Gastroesophageal sphincter (tissue), 4 donors: ENCODE results near the gene PDXP. TPM values are rescaled to one million over a fixed set of nuclear protein-coding genes. Genes with fewer than 3 reads are reported as not detected.

ENCODE experiments used
- ATAC-seq: fragments of 150-250 bp; one replicate; pipeline ENCODE4 v1.9.1; 2016; ENCODE audit warnings: mild to moderate bottlenecking, moderate library complexity
- H3K27ac ChIP-seq, 4 donors: fragments of 200-600 bp; sonication (generic) in 3 of 4; 1 replicate in 3 of 4; 2 replicates in 1 of 4; pipeline ENCODE4 v1.5.1; 2016 to 2019
- H3K27me3 ChIP-seq: fragments of 200-600 bp; sonication (generic); one replicate; pipeline ENCODE4 v1.5.1; 2019
- H3K36me3 ChIP-seq, 2 donors: fragments of 200-600 bp; sonication (generic); one replicate each; pipeline ENCODE4 v1.5.1; 2019; ENCODE audit warnings: control low read depth in 1 of 2
- H3K4me1 ChIP-seq, 3 donors: fragments of 200-600 bp; sonication (generic); 1 replicate in 2 of 3; 2 replicates in 1 of 3; pipeline ENCODE4 v1.5.1; 2016 to 2019; ENCODE audit warnings: control low read depth in 2 of 3
- H3K4me3 ChIP-seq, 2 donors: fragments of 200-600 bp; sonication (generic); one replicate each; pipeline ENCODE4 v1.5.1; 2019; ENCODE audit warnings: mild to moderate bottlenecking in 1 of 2, moderate library complexity in 1 of 2
- H3K9me3 ChIP-seq, 3 donors: fragments of 200-600 bp; sonication (generic); one replicate each; pipeline ENCODE4 v1.5.1; 2017 to 2019; ENCODE audit warnings: control low read depth in 2 of 3
- CTCF ChIP-seq, 4 experiments: fragments of 200-600 bp in 2 of 4; fragments of 450-650 bp in 2 of 4; sonication (generic) in 1 of 4; IDR thresholded peaks; one replicate each; pipeline ENCODE4 v1.5.1; 2017 to 2019; ENCODE audit warnings: antibody characterized with exemption in 4 of 4, mild to moderate bottlenecking in 2 of 4, moderate library complexity in 2 of 4
- EP300 ChIP-seq: sonication (generic); formaldehyde crosslinking; IDR thresholded peaks from one replicate; pipeline ENCODE4 v1.6.1; 2017; ENCODE audit warnings: antibody characterized with exemption, mild to moderate bottlenecking
- POLR2A ChIP-seq, 2 donors: fragments of 450-650 bp; IDR thresholded peaks; one replicate each; pipeline ENCODE4 v1.6.1; 2017; ENCODE audit warnings: antibody characterized with exemption in 2 of 2, mild to moderate bottlenecking in 2 of 2, moderate library complexity in 1 of 2
- POLR2AphosphoS5 ChIP-seq: sonication (generic); formaldehyde crosslinking; IDR thresholded peaks from one replicate; pipeline ENCODE4 v1.6.1; 2017; ENCODE audit warnings: antibody characterized with exemption
- WGBS, 2 donors: methylation state at CpG; one replicate each; pipeline ENCODE4 v1.1.5; 2018; ENCODE audit warnings: low coverage in 1 of 2; 5-methylcytosine and 5-hydroxymethylcytosine counted together
- total RNA-seq, 4 donors: library from RNA; depleted of rRNA; stranded (reverse); fragments of >200 nt; gene quantifications; one replicate each; pipeline ENCODE4 v1.1.0, GENCODE V29; 2016

The PDXP gene
- total RNA-seq, 4 donors from 2014 or later = 9.2 to 19.3 (median 17.2) TPM

GRCh38 chr22:37663521-37664140, 5.1 kb downstream of the PDXP start:
- Histone ChIP-seq H3K9me3 (no peaks in the 10 kb centered on the region), H3K27me3 (no peaks in the 10 kb centered on the region), H3K4me3 (no peak overlapping the region), H3K27ac (peak overlapping the region in 3 of 4 donors; percentile 41 to 85 (median 42)), H3K4me1 (peaks cover 0 to 55% (median 22%) of the 10 kb centered on the region in 3 donors), H3K36me3 (peaks cover 0 to 22% of the 10 kb centered on the region in 2 donors)
- ATAC-seq = no peak
- TF ChIP-seq POLR2A (IDR thresholded peaks at IDR 0.05) = no peak
- TF ChIP-seq POLR2AphosphoS5 = peak; percentile 4
- WGBS, 2 donors = 51 to 64% methylated on average over 9 to 13 of the region's 16 CpGs

GRCh38 chr22:37664249-37665101, 6.0 kb downstream of the PDXP start:
- Histone ChIP-seq H3K4me3 (no peak overlapping the region), H3K27ac (peak overlapping the region in 2 of 4 donors; percentile 3 to 46), H3K36me3 (peaks cover 0 to 22% of the 10 kb centered on the region in 2 donors), H3K4me1 (peaks cover 0 to 57% (median 19%) of the 10 kb centered on the region in 3 donors), H3K27me3 (no peaks in the 10 kb centered on the region), H3K9me3 (no peaks in the 10 kb centered on the region)
- no peak for TF ChIP-seq EP300
- ATAC-seq = no peak
- WGBS, 2 donors = 72 to 75% methylated on average over 4 to 10 of the region's 16 CpGs

GRCh38 chr22:37665487-37665886, 7.0 kb downstream of the PDXP start:
- peaks cover 0 to 22% of the 10 kb centered on the region in 2 donors for H3K36me3 ChIP-seq
- TF ChIP-seq POLR2A (IDR thresholded peaks at IDR 0.05) = no peak
- no peak for TF ChIP-seq POLR2AphosphoS5
- no peak for TF ChIP-seq EP300
- no peak for TF ChIP-seq CTCF (IDR thresholded peaks at IDR 0.05)
- peaks cover 0 to 52% (median 15%) of the 10 kb centered on the region in 3 donors for H3K4me1 ChIP-seq
- no peak for ATAC-seq
- 80% methylated on average over 9 of the region's 24 CpGs; no CpG with 5 or more reads in 1 of the 2 donors for WGBS, 2 donors
- no peak overlapping the region for H3K4me3 ChIP-seq
- H3K9me3 ChIP-seq = no peaks in the 10 kb centered on the region
- H3K27ac ChIP-seq = peak overlapping the region in 2 of 4 donors; percentile 3 to 46
- no peaks in the 10 kb centered on the region for H3K27me3 ChIP-seq

- peak; percentile 17 for ATAC-seq
- WGBS, 2 donors = 38 to 51% methylated on average over 2 to 5 of the region's 6 CpGs
- Histone ChIP-seq H3K27ac (peak overlapping the region in 3 of 4 donors; percentile 36 to 51 (median 43)), H3K4me1 (peaks cover 3 to 48% (median 10%) of the 10 kb centered on the region in 3 donors), H3K4me3 (no peak overlapping the region), H3K36me3 (peaks cover 0 to 22% of the 10 kb centered on the region in 2 donors), H3K9me3 (no peaks in the 10 kb centered on the region), H3K27me3 (no peaks in the 10 kb centered on the region)
- TF ChIP-seq POLR2AphosphoS5 (peak; percentile 69), EP300 (no peak), POLR2A (IDR thresholded peaks at IDR 0.05) (no peak)
These were observed 11.1 kb downstream of the PDXP start for GRCh38 chr22:37669586-37669985.

- no peak for TF ChIP-seq POLR2A (IDR thresholded peaks at IDR 0.05)
- no peak for TF ChIP-seq CTCF (IDR thresholded peaks at IDR 0.05)
- no peak for TF ChIP-seq EP300
- no peak for TF ChIP-seq POLR2AphosphoS5
- Histone ChIP-seq H3K27me3 (no peaks in the 10 kb centered on the region), H3K9me3 (no peaks in the 10 kb centered on the region), H3K4me1 (peaks cover 3 to 76% (median 16%) of the 10 kb centered on the region in 3 donors), H3K36me3 (no peaks in the 10 kb centered on the region), H3K4me3 (no peak overlapping the region), H3K27ac (peak overlapping the region in 3 of 4 donors; percentile 71 to 94 (median 93))
- ATAC-seq = no peak
- WGBS, 2 donors = 80% methylated on average over 3 of the region's 15 CpGs
These were observed 13.8 kb downstream of the PDXP start for GRCh38 chr22:37672206-37672919.

- Histone ChIP-seq H3K4me1 (peaks cover 3 to 78% (median 22%) of the 10 kb centered on the region in 3 donors), H3K27ac (peak overlapping the region in 3 of 4 donors; percentile 71 to 94 (median 93)), H3K4me3 (no peak overlapping the region), H3K27me3 (no peaks in the 10 kb centered on the region), H3K9me3 (no peaks in the 10 kb centered on the region), H3K36me3 (peaks cover 0 to 3% of the 10 kb centered on the region in 2 donors)
- WGBS, 2 donors = 80 to 100% methylated on average over 1 to 2 of the region's 11 CpGs
- ATAC-seq = no peak
- TF ChIP-seq EP300 = no peak
- TF ChIP-seq POLR2A (IDR thresholded peaks at IDR 0.05) = no peak
- TF ChIP-seq POLR2AphosphoS5 = no peak
- no peak for TF ChIP-seq CTCF (IDR thresholded peaks at IDR 0.05)
These were observed 14.5 kb downstream of the PDXP start for GRCh38 chr22:37672920-37673455.
